CD4-positive, alpha-beta T cell (primary cell): ENCODE results near the gene NDUFS6. TPM values are rescaled to one million over a fixed set of nuclear protein-coding genes. Genes with fewer than 3 reads are reported as not detected.

ENCODE experiments used
- ATAC-seq: fragments of 200-7000 bp; cut with Tn5 transposase; one replicate; pipeline ENCODE4 v1.10.0; 2022; ENCODE audit warnings: mild to moderate bottlenecking; ENCODE audit not compliant: poor library complexity
- CTCF ChIA-PET: fragments of 350-600 bp; sonication (Branson Sonifier 250); formaldehyde crosslinking; loops from one replicate; lab custom pipeline; 2021; ENCODE audit warnings: antibody characterized with exemption, inconsistent platforms; lab: Charles Lee
- POLR2A ChIA-PET: fragments of 350-600 bp; sonication (Branson Sonifier 250); formaldehyde crosslinking; loops from one replicate; lab custom pipeline; 2021; ENCODE audit warnings: antibody characterized with exemption, inconsistent platforms; lab: Charles Lee
- DNase-seq, 14 experiments: peaks; one replicate each; pipeline ENCODE4 v3.0.0-alpha.2; 2013 to 2020; ENCODE audit warnings: mixed read lengths in 2 of 14
- H3K27ac ChIP-seq, 2 donors: one replicate each; pipeline versions ENCODE4 v1.5.1 to v1.7.0; 2013; ENCODE audit warnings: low read length in 2 of 2, low read depth in 1 of 2, mild to moderate bottlenecking in 1 of 2
- H3K27me3 ChIP-seq, 2 experiments: 1 replicate in 1 of 2; 2 replicates in 1 of 2; pipeline versions ENCODE4 v1.6.1 to v1.7.0; 2013; ENCODE audit warnings: low read length in 2 of 2, control low read depth in 1 of 2, mild to moderate bottlenecking in 1 of 2, moderate library complexity in 1 of 2; ENCODE audit not compliant: insufficient read depth in 2 of 2, control insufficient read depth in 1 of 2
- H3K36me3 ChIP-seq: one replicate; pipeline ENCODE4 v1.6.1; 2013; ENCODE audit warnings: low read length, control low read depth; ENCODE audit not compliant: insufficient read depth
- H3K4me1 ChIP-seq: one replicate; pipeline ENCODE4 v1.6.1; 2013; ENCODE audit warnings: low read length, control low read depth; ENCODE audit not compliant: insufficient read depth
- H3K4me3 ChIP-seq: one replicate; pipeline ENCODE4 v1.5.1; 2013; ENCODE audit warnings: mild to moderate bottlenecking, low read length, moderate library complexity
- H3K9me3 ChIP-seq, 2 experiments: 1 replicate in 1 of 2; 2 replicates in 1 of 2; pipeline versions ENCODE4 v1.6.1 to v1.7.0; 2013; ENCODE audit warnings: low read length in 2 of 2, mild to moderate bottlenecking in 2 of 2, control low read depth in 1 of 2, moderate library complexity in 1 of 2; ENCODE audit not compliant: control insufficient read depth in 1 of 2, insufficient read depth in 1 of 2
- H3K27ac Mint-ChIP-seq: one replicate; pipeline ENCODE4 v1.8.0; 2020; ENCODE audit warnings: mixed read lengths
- H3K27me3 Mint-ChIP-seq: one replicate; pipeline ENCODE4 v1.8.0; 2021; ENCODE audit warnings: mixed read lengths
- H3K36me3 Mint-ChIP-seq: one replicate; pipeline ENCODE4 v1.8.0; 2021; ENCODE audit warnings: low read depth, mixed read lengths
- H3K4me1 Mint-ChIP-seq: one replicate; pipeline ENCODE4 v1.8.0; 2021; ENCODE audit warnings: low read depth, mixed read lengths
- H3K4me3 Mint-ChIP-seq: one replicate; pipeline ENCODE4 v1.8.0; 2020; ENCODE audit warnings: mild to moderate bottlenecking, mixed read lengths
- H3K9me3 Mint-ChIP-seq: one replicate; pipeline ENCODE4 v1.8.0; 2020; ENCODE audit warnings: mixed read lengths
- intact Hi-C, 2 experiments: fragments of 100-400 bp; cut with DNase I in 1 of 2; cut with micrococcal nuclease in 1 of 2; formaldehyde crosslinking; loops; one replicate each; pipeline versions ENCODE4 v1.15.1 to v1.9.0; 2023 to 2025; cut with DNase I, micrococcal nuclease
- total RNA-seq, 174 experiments: library from RNA in 2 of 174; stranded (reverse) in 2 of 174; gene quantifications; one replicate each; pipeline ENCODE4 v1.2.3 and lab custom pipeline; 2021 to 2026
- TF ChIP-seq, protein P1 (sequence below): fragments of 200-600 bp; IDR thresholded peaks from one replicate; pipeline ENCODE4 v1.8.0; 2022; ENCODE audit warnings: antibody characterized with exemption, mild to moderate bottlenecking

Gene NDUFS6
- total RNA-seq, 2 experiments from 2014 or later = 13.1 to 17.5 TPM

GRCh38 chr5:1781107-1781506 is 20.1 kb upstream of the NDUFS6 start:
- Histone ChIP-seq H3K27me3 (no peaks in the 10 kb centered on the region), H3K27ac (no peak overlapping the region), H3K36me3 (no peaks in the 10 kb centered on the region), H3K4me3 (no peak overlapping the region), H3K9me3 (no peaks in the 10 kb centered on the region), H3K4me1 (no peaks in the 10 kb centered on the region)
- CTCF ChIA-PET = no interaction called here
- no peak for ATAC-seq
- intact Hi-C loops = no loop called here
- H3K9me3 Mint-ChIP-seq = no peaks in the 10 kb centered on the region
- no peak for DNase-seq
- H3K4me3 Mint-ChIP-seq = no peak overlapping the region
- H3K27ac Mint-ChIP-seq = no peak overlapping the region
- no peaks in the 10 kb centered on the region for H3K36me3 Mint-ChIP-seq
- no peaks in the 10 kb centered on the region for H3K4me1 Mint-ChIP-seq
- POLR2A ChIA-PET = no interaction called here
- H3K27me3 Mint-ChIP-seq = no peaks in the 10 kb centered on the region
- TF ChIP-seq, protein P1, sequence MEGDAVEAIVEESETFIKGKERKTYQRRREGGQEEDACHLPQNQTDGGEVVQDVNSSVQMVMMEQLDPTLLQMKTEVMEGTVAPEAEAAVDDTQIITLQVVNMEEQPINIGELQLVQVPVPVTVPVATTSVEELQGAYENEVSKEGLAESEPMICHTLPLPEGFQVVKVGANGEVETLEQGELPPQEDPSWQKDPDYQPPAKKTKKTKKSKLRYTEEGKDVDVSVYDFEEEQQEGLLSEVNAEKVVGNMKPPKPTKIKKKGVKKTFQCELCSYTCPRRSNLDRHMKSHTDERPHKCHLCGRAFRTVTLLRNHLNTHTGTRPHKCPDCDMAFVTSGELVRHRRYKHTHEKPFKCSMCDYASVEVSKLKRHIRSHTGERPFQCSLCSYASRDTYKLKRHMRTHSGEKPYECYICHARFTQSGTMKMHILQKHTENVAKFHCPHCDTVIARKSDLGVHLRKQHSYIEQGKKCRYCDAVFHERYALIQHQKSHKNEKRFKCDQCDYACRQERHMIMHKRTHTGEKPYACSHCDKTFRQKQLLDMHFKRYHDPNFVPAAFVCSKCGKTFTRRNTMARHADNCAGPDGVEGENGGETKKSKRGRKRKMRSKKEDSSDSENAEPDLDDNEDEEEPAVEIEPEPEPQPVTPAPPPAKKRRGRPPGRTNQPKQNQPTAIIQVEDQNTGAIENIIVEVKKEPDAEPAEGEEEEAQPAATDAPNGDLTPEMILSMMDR = no peak

- ChIA-PET POLR2A (no interaction called here), CTCF (no interaction called here)
- Histone ChIP-seq H3K4me3 (no peak overlapping the region), H3K4me1 (no peaks in the 10 kb centered on the region), H3K36me3 (no peaks in the 10 kb centered on the region), H3K27ac (no peak overlapping the region), H3K27me3 (no peaks in the 10 kb centered on the region), H3K9me3 (no peaks in the 10 kb centered on the region)
- ATAC-seq = no peak
- H3K27ac Mint-ChIP-seq = no peak overlapping the region
- H3K4me1 Mint-ChIP-seq = no peaks in the 10 kb centered on the region
- H3K27me3 Mint-ChIP-seq = no peaks in the 10 kb centered on the region
- intact Hi-C loops = no loop called here
- TF ChIP-seq, protein P1 = no peak
- DNase-seq = peak in 1 of 14 experiments; percentile 20
- no peaks in the 10 kb centered on the region for H3K36me3 Mint-ChIP-seq
- no peak overlapping the region for H3K4me3 Mint-ChIP-seq
- no peaks in the 10 kb centered on the region for H3K9me3 Mint-ChIP-seq
Observed at GRCh38 chr5:1781726-1782384, 19.4 kb upstream of the NDUFS6 start.

- intact Hi-C loops = no loop called here
- Mint-ChIP-seq H3K4me1 (no peaks in the 10 kb centered on the region), H3K36me3 (no peaks in the 10 kb centered on the region), H3K4me3 (no peak overlapping the region), H3K9me3 (no peaks in the 10 kb centered on the region), H3K27me3 (no peaks in the 10 kb centered on the region), H3K27ac (no peak overlapping the region)
- DNase-seq = no peak
- Histone ChIP-seq H3K4me1 (no peaks in the 10 kb centered on the region), H3K27ac (no peak overlapping the region), H3K27me3 (no peaks in the 10 kb centered on the region), H3K4me3 (no peak overlapping the region), H3K36me3 (no peaks in the 10 kb centered on the region), H3K9me3 (no peaks in the 10 kb centered on the region)
- TF ChIP-seq, protein P1 = no peak
- ChIA-PET POLR2A (no interaction called here), CTCF (no interaction called here)
- no peak for ATAC-seq
Observed at GRCh38 chr5:1782385-1783215, 18.6 kb upstream of the NDUFS6 start.
